Bone marrow (tissue), 2 donors: ENCODE data around the gene GMDS.

Experiments
- DNase-seq, 2 donors: peaks; one replicate each; lab custom pipeline; 2025; lab: John Stamatoyannopoulos, UW

GMDS gene

DNA sequence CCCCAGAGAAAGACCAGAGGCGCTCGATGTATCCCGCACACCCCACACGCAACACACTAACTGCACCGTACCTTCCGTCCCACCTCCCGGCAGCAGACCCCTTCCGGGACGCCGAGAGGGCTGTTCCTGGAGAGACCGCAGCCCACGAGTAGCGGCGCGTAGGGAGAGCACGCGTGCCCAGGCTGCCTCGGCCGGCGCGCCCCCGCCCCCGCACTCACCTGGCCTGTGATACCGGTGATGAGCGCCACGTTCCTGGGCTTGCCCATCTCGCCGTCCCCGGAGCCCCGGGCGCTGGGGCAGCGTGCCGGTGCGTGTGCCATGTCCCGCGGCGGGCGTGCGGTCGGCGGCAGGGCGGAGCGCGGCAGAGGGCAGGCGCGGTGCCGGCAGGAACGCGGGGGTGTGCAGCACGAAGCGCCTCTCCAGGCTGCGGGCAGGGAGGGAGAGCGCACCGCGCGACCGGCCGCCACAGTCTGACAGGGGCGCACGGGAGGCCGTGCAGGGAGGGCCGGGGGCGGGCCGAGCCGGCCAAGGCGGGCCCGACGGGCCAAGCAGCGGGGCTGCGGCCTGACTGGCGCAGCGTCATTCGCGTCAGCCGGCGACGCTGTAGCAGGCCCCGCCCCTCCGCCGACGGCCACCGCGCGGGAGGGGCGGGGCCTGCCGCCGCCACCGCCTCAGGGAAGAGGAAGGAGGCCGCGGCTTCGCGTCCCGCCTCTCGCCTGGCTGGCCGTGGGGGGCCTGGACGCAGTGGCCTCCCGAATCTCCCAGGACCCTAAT lies at the start of gene GMDS:
GMDS (minus strand) TSS at position 503 of the 774 bp plus-strand sequence.
- peak; percentile 33 to 69 for DNase-seq

- no peak for DNase-seq
These were observed 40.1 kb upstream of the GMDS start for GRCh38 chr6:2285510-2285909.

DNA sequence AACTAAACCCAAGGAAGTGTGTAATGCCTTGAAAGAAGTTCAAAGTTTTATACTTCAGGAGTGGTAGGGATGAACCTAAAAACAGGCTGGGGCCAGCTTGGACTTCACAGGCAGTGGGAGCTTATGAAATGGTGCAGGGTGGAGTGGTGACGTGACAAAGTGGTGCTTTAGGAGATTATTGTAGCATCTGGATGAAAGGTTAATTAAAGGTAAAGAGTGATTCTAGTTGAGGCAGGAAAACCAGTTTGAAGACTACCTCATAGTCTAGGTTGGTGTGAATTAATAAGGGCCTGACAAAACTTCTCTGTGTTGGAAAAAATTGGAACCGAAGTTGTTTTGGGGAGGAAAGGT lies 30.5 kb upstream of the GMDS start:
- DNase-seq = no peak

GRCh38 chr6:2274981-2275891 lies 29.8 kb upstream of the GMDS start:
- DNase-seq = no peak

- DNase-seq = no peak
These were observed 27.3 kb upstream of the GMDS start for GRCh38 chr6:2272696-2273095.

GRCh38 chr6:2270054-2270453 lies 24.6 kb upstream of the GMDS start:
- no peak for DNase-seq

GRCh38 chr6:2266841-2267240 lies 21.4 kb upstream of the GMDS start:
- no peak for DNase-seq

- DNase-seq = no peak
These were observed 20.8 kb upstream of the GMDS start for GRCh38 chr6:2266031-2266795.

DNA sequence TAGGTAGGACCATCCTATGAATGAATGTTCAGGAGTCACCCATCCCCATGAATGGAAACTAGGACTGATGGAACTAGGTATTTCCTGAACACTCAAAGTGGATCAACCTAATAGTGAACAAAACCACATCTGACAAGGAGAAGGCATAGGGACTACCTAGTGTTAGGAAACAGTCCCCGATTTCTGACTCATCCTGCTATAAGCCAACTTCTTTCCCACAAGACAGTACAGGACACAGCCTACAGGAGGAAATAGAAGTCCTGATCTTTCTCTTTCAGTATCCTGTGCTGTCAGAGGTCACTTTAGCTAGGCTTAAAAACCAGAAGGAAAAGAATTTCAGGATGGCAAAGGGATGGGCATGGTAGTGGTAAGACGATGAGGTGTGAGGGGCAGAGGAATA lies 19.5 kb upstream of the GMDS start:
- no peak for DNase-seq

GRCh38 chr6:2263896-2264295 lies 18.5 kb upstream of the GMDS start:
- DNase-seq = no peak

GRCh38 chr6:2259574-2259973 lies 14.2 kb upstream of the GMDS start:
- no peak for DNase-seq

- no peak for DNase-seq
These were observed 13.6 kb upstream of the GMDS start for GRCh38 chr6:2259002-2259494.

DNA sequence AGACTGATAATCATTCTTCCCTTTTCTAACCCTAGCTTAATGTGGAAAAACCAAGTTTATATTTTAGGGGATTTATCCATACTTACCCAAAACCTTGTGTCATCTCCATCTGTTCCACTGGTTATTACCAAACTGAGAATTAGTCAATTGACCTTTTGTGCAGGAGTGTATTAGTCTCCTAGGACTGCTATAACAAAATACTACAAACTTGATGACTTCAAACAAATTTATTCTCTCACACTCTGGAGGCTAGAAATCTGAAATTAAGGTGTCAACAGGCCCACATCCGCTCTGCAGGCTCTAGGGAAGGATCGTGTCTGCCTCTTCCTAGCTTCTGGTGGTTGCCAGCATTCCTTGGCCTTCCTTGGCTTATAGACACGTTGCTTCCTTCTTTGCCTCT lies 12.7 kb upstream of the GMDS start:
- DNase-seq = no peak

DNA sequence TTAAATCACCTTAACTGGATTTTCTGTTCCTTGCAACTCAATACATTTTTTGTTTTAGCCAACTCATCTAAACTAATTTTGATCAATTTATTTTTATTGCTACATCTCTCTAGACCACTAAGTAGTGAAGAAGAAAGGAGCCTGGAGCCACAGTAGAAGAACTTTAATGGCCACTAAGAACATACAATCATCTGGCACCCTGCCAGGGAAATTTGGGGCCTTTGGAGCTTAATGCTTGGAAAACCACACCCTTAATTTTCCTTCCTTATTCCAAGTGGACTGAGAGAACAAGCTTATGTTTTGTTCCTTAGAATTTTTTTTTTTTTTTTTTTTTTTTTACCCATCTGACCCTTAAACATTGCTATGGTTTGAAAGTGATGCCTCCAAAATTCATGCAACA lies 12.0 kb upstream of the GMDS start:
- DNase-seq = no peak

DNA sequence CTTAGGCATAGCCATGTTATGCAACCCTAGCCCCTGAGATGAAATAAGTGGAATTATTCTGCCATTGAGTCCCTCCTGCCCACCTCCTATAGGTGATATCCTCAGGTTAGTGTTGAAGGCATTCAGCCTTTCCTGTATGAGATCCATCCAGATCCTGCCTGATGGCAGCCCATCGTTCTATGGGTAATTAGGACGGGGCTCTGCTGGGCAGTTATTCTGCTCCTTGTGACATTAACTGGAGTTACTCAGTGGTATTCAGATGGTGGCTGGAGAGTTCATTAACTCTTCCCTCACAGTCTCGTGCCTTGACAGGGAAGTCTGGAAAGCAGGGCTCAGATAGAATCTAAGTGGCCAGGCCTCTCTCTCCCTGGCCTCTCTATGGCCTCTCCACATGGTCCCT lies 9.3 kb upstream of the GMDS start:
- DNase-seq = no peak

DNA sequence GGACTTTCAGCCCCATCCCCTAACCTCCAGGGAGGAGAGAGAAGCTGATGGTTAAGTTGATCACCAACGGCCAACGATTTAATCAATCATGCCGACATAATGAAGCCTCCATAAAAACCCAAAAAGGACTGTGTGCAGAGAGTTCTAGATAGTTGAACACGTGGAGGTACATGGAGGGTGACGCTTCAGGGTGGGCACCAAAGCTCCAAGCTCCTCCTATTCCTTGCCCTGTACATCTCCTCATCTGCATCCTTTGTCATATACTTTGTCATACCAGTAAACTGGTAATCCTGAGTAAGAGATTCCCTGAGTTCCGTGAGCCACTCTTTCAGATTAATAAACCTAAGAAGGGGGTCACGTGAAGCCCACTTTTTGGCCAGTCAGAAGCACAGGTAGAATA lies 3.7 kb upstream of the GMDS start:
- DNase-seq = no peak

- DNase-seq = no peak
These were observed 2.3 kb upstream of the GMDS start for GRCh38 chr6:2247664-2248063.

GRCh38 chr6:2245877-2246863 lies 765 bp upstream of the GMDS start:
- peak; percentile 32 to 69 for DNase-seq

GRCh38 chr6:2244261-2245102 lies 923 bp downstream of the GMDS start:
- DNase-seq = no peak

- DNase-seq = no peak
These were observed 3.1 kb downstream of the GMDS start for GRCh38 chr6:2242311-2242710.
